Activated naive CD8-positive, alpha-beta T cell treated with anti-CD3 and anti-CD28 coated beads, Interleukin-2, amount 50 U/mL, for 24 hours (primary cell): Measurements from ENCODE around the gene LCN12.
A peak's percentile ranks its signal among the peaks of the same experiment; 100 is the strongest.

ENCODE experiments used
- ATAC-seq: fragments of 150-1000 bp; cut with Tn5 transposase; one replicate; pipeline ENCODE4 v1.10.0; 2021
- DNase-seq: peaks from one replicate; pipeline ENCODE4 v3.0.0; 2021
- H3K27ac Mint-ChIP-seq: one replicate; pipeline ENCODE4 v1.8.0; 2021; ENCODE audit warnings: mild to moderate bottlenecking, mixed read lengths
- H3K27me3 Mint-ChIP-seq: one replicate; pipeline ENCODE4 v1.8.0; 2021; ENCODE audit warnings: mixed read lengths
- H3K36me3 Mint-ChIP-seq: one replicate; pipeline ENCODE4 v1.8.0; 2021; ENCODE audit warnings: low read depth, mixed read lengths
- H3K4me1 Mint-ChIP-seq: one replicate; pipeline ENCODE4 v1.8.0; 2021; ENCODE audit warnings: mixed read lengths
- H3K4me3 Mint-ChIP-seq: one replicate; pipeline ENCODE4 v1.8.0; 2021; ENCODE audit warnings: mild to moderate bottlenecking, moderate library complexity, mixed read lengths
- H3K9me3 Mint-ChIP-seq: one replicate; pipeline ENCODE4 v1.8.0; 2021; ENCODE audit warnings: mixed read lengths

LCN12 gene

DNA sequence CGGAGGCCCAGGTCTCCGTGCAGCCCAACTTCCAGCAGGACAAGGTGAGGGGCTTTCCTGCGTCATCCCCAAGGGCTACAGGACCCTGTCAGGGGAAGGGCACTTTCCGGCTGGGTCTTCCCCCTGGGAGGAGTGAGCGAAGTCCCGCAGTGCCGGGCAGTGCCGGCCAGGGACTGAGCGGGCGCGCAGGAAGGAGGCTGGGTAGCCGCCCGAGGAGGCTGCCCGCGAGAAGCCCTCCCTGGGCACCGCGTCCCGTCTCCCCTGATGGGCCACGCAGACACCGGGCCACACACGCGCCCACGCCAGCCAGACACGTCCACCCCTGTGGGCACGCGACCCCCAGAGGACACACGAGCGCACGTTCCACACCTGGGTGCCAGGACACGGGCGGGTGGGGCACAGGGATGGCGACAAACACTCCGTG lies 25.6 kb downstream of the LCN12 start:
- Mint-ChIP-seq H3K27me3 (peaks cover 7% of the 10 kb centered on the region), H3K36me3 (no peaks in the 10 kb centered on the region), H3K9me3 (no peaks in the 10 kb centered on the region), H3K27ac (no peak overlapping the region), H3K4me1 (peaks cover 15% of the 10 kb centered on the region), H3K4me3 (no peak overlapping the region)
- no peak for ATAC-seq
- no peak for DNase-seq

DNA sequence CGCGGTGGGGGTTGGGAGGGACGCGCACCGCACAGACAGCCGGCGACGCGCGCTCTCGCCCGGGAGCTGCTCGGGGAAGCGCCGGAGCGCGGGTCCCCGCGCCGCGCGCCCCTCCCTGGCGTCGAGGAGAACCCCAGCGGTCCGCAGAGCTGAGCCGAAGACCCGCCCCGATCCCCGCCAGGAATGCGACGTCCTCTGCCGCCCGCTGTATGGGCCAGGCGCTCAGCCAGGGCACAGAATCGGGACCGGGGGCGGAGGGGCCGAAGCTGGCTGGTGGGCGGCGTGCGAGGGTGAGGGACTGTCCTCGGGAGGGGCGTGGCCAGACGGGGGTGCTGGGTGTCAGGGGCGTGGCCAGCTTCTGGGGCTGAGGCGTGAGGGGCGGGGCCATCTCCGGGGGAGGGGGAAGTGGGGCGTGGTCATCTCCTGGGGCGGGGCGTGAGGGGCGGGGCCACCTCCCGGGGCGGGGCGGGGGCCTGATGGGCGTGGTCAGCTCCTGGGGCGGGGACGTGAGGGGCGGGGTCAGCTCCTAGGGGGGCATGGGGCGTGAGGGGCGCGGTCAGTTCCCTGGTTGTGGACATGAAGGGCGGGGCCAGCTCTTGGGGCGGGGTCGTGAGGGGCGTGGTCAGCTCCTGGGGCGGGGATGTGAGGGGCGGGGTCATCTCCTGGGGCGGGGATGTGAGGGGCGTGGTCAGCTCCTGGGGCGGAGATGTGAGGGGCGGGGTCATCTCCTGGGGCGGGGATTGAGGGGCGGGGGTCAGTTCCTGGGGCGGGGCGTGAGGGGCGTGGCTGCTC lies 26.2 kb downstream of the LCN12 start:
- no peak overlapping the region for H3K4me3 Mint-ChIP-seq
- no peak overlapping the region for H3K27ac Mint-ChIP-seq
- DNase-seq (peak; percentile 67), ATAC-seq (peak; percentile 9)
- H3K4me1 Mint-ChIP-seq, result peaks cover 15% of the 10 kb centered on the region
- peaks cover 11% of the 10 kb centered on the region for H3K27me3 Mint-ChIP-seq
- H3K9me3 Mint-ChIP-seq, result no peaks in the 10 kb centered on the region
- H3K36me3 Mint-ChIP-seq, result no peaks in the 10 kb centered on the region

DNA sequence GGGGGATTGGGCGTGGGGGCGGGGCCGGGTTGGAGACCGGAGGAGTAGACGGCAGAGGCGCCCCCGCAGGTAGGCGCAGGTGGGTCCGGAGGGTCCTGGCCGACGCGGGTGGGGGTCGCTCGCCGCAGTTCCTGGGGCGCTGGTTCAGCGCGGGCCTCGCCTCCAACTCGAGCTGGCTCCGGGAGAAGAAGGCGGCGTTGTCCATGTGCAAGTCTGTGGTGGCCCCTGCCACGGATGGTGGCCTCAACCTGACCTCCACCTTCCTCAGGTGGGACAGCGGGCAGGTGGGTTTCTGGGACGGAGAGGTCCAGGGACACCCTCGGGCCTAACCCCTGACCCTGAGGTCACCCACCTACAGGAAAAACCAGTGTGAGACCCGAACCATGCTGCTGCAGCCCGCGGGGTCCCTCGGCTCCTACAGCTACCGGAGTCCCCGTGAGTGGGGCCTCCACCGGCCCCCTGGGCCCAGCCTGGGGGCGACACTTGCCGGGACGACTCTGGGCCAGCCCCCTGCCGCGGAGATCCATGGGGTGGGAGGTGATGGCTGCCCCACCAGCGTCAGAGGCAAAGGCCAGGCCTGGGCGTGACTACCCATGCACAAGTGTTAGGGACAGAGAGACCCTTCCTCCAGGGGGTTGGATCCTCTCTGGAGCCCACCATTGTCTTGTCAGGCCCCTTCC lies 26.9 kb downstream of the LCN12 start:
- ATAC-seq (no peak), DNase-seq (no peak)
- Mint-ChIP-seq H3K4me3 (no peak overlapping the region), H3K9me3 (no peaks in the 10 kb centered on the region), H3K27me3 (peaks cover 16% of the 10 kb centered on the region), H3K36me3 (no peaks in the 10 kb centered on the region), H3K4me1 (peaks cover 17% of the 10 kb centered on the region), H3K27ac (no peak overlapping the region)

DNA sequence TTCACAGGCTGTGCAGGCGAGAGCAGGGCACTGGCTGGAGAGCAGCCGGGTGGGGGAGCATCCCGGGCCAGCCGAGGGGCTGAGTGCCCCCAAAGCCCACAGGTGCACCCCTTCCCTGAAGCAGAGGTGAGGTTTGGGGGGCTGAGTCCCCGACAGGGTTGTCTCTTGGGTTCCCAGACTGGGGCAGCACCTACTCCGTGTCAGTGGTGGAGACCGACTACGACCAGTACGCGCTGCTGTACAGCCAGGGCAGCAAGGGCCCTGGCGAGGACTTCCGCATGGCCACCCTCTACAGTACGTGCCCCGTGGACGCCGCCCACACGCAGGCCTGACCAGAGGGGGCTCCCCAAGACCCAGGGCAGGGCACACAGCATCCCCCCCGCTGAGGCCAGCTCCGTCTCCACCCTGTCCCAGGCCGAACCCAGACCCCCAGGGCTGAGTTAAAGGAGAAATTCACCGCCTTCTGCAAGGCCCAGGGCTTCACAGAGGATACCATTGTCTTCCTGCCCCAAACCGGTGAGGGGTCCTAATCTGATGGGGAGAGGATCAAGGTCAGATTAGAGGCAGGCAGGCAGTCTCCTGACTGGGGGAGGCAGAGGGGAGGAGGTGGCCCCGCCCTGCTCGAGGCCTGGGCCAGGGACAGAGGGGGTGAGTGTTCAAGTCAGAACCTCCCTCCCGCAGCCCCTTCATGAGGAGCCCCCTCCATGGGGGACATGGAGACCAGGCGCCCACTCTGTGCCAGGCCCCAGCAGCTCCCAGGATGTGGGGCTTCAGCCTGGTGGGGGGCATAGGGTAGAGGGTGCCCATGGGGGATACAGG lies 27.9 kb downstream of the LCN12 start:
- no peak for DNase-seq
- Mint-ChIP-seq H3K4me1 (peaks cover 15% of the 10 kb centered on the region), H3K4me3 (no peak overlapping the region), H3K36me3 (no peaks in the 10 kb centered on the region), H3K9me3 (no peaks in the 10 kb centered on the region), H3K27me3 (peaks cover 19% of the 10 kb centered on the region), H3K27ac (no peak overlapping the region)
- no peak for ATAC-seq

DNA sequence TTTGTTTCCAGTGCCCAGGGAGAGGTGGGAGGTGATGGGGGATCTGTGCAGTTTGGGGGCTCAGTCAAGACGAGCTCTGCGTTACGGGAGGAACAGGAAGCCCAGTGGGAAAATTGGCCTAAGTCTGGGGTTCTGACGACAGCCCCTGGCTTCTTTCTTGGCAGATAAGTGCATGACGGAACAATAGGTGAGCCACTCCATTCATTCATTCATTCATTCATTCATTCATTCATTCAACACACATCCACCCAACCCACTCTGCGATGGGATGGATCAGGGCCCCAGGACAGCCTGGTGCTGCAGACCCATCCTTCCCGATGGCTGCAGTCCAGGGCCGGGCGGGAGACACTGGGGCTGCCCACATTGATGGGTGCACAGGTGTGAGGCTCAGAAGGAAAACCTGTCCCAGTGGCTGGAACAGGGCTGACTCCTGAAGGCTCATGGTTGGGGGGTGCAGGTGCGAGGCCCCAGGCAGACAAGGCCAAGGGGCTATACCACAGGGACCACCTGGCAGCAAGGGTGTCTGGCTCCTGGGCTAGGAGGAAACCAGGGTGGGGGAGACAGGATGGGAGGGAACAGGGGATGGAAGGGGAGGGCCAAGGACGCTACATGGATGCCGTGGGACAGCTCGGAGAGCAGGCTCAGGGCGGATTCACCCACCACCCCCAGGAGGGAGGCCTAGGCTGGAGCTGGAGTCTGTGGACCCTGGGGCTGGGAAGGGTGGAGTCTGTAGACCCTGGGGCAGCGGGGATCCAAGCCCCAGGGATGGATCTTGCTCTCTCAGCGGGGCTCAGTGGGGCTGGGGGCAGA lies 28.8 kb downstream of the LCN12 start:
- DNase-seq, result no peak
- ATAC-seq, result no peak
- H3K4me1 Mint-ChIP-seq, result peaks cover 7% of the 10 kb centered on the region
- H3K27me3 Mint-ChIP-seq, result peaks cover 19% of the 10 kb centered on the region
- no peak overlapping the region for H3K4me3 Mint-ChIP-seq
- no peak overlapping the region for H3K27ac Mint-ChIP-seq
- H3K9me3 Mint-ChIP-seq, result no peaks in the 10 kb centered on the region
- H3K36me3 Mint-ChIP-seq, result no peaks in the 10 kb centered on the region

DNA sequence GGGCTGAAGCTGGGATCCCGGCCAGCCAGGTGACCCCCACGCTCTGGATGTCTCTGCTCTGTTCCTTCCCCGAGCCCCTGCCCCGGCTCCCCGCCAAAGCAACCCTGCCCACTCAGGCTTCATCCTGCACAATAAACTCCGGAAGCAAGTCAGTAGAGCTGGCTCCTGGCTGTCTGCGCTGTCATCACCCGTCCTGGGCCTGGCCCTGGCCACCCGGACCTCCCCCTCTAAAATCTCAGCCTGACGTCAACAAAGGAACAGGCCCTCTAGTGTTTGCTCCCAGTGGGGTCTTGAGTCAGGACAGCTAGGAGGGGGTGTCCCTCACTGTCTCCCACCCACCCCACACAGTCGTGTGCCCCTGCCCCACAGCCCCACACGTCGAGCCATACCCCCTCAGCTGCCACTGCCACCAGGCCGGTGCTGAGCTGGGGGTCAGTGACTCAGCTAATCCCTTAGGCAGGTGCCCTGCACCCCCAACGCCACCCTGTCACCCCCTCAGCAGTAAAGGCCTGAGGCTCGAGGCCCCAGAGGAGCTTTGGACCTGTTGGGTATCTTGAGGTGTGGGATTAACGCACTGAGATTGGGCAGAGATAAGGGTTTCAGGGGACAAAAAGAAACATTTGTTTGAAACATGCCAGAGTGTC lies 29.6 kb downstream of the LCN12 start:
- H3K9me3 Mint-ChIP-seq, result no peaks in the 10 kb centered on the region
- no peak overlapping the region for H3K27ac Mint-ChIP-seq
- no peak for ATAC-seq
- peaks cover 22% of the 10 kb centered on the region for H3K27me3 Mint-ChIP-seq
- no peak overlapping the region for H3K4me3 Mint-ChIP-seq
- no peaks in the 10 kb centered on the region for H3K36me3 Mint-ChIP-seq
- peaks cover 3% of the 10 kb centered on the region for H3K4me1 Mint-ChIP-seq
- no peak for DNase-seq

DNA sequence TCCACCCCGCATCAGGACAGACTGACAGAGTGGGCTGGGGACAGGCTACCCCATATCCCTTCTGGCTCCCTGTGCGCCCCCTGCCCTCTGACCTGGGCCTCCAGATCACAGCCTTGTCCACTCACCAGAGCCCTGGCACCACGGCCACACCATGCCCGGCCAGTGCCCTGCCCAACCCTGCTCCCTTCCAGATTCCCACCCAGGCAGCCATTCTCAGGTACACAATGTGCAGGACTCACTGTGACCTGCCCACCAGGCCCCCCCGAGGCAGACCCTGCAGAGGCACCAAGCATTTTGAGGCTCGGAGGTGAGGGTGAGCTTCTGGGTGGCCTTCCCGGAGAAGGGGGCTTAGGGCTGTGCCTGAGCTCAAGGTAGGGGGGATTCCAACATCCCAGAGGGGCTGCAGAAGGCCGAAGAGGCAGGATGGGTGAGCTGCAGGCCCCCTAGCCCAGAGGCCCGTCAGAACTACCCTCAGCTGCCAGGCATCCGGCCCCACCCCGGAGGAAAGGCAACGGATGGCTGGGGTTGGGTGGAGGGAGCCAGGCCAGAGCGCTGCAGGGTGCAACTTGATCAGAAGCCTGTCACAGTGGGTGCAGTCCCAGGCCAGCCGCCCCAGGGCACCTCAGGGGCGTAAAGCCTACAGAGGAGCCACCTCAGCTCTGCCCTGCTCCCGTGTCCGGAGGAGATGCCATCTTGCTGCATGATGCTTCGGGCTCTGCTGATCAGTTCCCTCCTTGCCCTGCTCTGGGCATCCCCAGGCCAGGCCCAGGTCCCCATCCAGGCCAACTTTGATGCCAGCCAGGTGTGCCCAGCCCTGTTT lies 30.4 kb downstream of the LCN12 start, which contains the start of gene LCNL1:
Gene LCNL1, plus strand, starts transcription at position 762 of the 820 bp plus-strand sequence. CDS start 594 bp downstream, outside the sequence.
- ATAC-seq (no peak), DNase-seq (no peak)
- H3K4me1 Mint-ChIP-seq, result peaks cover 3% of the 10 kb centered on the region
- no peak within 1 kb of the TSS for H3K27ac Mint-ChIP-seq
- H3K27me3 Mint-ChIP-seq, result peaks cover 25% of the 10 kb centered on the region
- no peaks in the 10 kb centered on the region for H3K36me3 Mint-ChIP-seq
- H3K9me3 Mint-ChIP-seq, result no peaks in the 10 kb centered on the region
- no peak within 1 kb of the TSS for H3K4me3 Mint-ChIP-seq

DNA sequence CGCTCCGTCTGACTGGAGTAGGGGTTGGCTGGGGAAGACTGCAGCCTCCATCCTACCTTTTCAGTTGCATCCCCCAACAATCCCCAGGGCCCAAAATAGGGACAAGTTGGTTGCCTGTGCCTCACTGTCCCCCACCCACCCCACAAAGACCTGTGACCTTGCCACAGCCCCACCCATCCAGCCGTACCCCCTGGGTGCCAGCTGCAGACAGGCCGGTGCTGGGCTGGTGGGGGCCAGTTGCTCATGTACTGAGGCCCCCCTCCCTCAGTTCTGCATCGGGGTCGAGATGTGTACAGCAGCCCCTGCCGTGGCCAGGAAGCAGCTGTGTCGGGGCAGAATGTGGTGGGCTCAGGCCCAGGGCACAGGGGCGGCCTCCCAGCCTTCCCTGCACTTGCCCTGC lies 31.1 kb downstream of the LCN12 start:
- Mint-ChIP-seq H3K27me3 (peaks cover 30% of the 10 kb centered on the region), H3K4me3 (no peak overlapping the region), H3K36me3 (no peaks in the 10 kb centered on the region), H3K9me3 (no peaks in the 10 kb centered on the region), H3K27ac (no peak overlapping the region), H3K4me1 (peaks cover 3% of the 10 kb centered on the region)
- ATAC-seq (no peak), DNase-seq (no peak)

DNA sequence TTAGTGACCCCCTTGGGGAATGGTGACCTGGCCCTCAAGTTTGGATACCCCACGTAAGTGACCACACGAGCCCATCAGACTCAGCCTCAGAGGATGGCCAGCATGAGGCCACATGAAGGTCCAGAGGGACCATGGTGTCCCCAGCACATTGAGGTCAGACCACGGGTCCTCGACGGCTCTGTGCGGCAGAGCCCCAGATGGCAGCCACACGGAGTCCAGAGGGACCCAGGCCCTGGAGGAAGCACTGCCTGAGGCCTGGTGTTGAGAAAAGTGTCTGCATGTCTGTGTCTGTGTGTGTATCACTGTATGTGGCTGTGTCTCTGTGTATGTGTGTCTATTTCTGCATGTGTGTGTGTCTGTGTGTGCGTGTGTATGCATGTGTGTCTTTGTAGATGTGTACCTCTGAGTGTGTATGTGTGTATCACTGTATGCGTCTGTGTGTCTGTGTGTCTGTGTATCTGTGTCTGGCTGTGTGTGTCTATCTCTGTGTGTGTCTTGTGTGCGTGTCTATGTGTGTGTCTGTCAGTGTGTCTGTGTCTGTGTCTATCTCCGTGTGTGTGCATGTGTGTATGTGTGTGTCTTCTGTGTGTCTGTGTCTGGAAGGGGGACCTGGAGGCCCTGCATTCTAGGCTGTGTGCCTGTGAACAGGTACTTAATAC lies 31.7 kb downstream of the LCN12 start:
- H3K4me3 Mint-ChIP-seq, result no peak overlapping the region
- no peak overlapping the region for H3K27ac Mint-ChIP-seq
- H3K27me3 Mint-ChIP-seq, result peaks cover 30% of the 10 kb centered on the region
- H3K36me3 Mint-ChIP-seq, result no peaks in the 10 kb centered on the region
- H3K9me3 Mint-ChIP-seq, result no peaks in the 10 kb centered on the region
- DNase-seq (no peak), ATAC-seq (no peak)
- peaks cover 3% of the 10 kb centered on the region for H3K4me1 Mint-ChIP-seq

DNA sequence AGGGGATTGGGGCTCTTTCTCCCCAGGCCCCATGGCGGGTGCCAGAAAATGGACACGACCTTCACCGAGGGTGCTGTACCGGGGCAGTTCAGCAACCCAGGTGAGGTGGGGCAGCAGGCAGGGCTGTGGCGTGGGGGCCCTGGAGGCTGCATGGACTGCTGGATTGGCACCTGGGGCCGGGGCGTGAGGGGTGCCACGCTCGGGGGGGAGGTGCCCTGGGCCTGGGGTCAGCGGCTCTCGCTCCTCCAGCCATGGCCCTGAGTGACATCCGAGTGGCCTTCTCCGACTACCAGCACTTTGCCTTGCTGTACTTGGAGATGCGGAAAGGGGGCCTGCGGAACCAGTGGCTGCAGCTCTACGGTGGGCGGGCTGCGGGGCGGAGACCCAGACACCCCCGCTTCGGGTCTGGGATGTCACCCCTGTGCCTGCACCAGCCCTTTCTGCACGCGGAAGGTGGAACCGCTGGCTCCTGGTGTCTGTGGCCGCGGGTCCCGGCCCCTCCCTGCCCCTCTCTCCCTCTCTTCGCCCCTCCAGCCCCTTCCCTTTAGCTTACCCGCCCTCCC lies 32.5 kb downstream of the LCN12 start:
- H3K9me3 Mint-ChIP-seq, result no peaks in the 10 kb centered on the region
- no peak overlapping the region for H3K27ac Mint-ChIP-seq
- ATAC-seq (no peak), DNase-seq (no peak)
- H3K36me3 Mint-ChIP-seq, result no peaks in the 10 kb centered on the region
- peaks cover 30% of the 10 kb centered on the region for H3K27me3 Mint-ChIP-seq
- H3K4me1 Mint-ChIP-seq, result peaks cover 3% of the 10 kb centered on the region
- no peak overlapping the region for H3K4me3 Mint-ChIP-seq

DNA sequence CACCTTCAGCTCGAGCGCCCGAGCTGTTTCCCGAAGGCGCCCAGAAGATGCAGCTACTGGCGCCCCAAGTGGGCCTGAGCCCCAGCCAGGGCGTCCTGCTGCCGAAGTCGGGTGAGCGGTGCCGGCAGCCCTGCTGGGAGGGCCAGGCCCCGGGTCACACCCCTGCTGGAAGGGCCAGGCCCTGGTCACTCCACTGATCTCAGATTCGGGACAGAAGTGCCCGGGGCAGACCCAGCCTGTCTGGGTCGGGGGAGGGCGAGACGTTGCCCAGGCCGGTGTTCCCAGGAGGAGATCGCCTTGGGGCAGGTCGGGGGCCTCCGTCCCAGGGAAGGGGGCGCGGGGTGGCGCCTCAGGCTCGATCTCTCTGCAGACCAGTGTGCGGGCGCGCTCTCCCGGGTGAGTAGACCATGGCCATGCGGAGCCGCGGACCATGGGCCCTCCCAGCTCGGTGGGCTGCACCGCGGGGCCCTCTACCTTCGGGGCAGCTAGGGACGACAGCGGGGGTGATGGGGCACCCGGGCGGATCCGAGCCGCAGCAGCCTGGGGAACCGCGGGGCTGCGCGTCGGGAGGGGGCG lies 33.0 kb downstream of the LCN12 start:
- H3K27me3 Mint-ChIP-seq, result peaks cover 30% of the 10 kb centered on the region
- H3K4me1 Mint-ChIP-seq, result peaks cover 3% of the 10 kb centered on the region
- no peak overlapping the region for H3K27ac Mint-ChIP-seq
- H3K9me3 Mint-ChIP-seq, result no peaks in the 10 kb centered on the region
- no peaks in the 10 kb centered on the region for H3K36me3 Mint-ChIP-seq
- no peak overlapping the region for H3K4me3 Mint-ChIP-seq
- ATAC-seq, result no peak
- DNase-seq, result no peak

DNA sequence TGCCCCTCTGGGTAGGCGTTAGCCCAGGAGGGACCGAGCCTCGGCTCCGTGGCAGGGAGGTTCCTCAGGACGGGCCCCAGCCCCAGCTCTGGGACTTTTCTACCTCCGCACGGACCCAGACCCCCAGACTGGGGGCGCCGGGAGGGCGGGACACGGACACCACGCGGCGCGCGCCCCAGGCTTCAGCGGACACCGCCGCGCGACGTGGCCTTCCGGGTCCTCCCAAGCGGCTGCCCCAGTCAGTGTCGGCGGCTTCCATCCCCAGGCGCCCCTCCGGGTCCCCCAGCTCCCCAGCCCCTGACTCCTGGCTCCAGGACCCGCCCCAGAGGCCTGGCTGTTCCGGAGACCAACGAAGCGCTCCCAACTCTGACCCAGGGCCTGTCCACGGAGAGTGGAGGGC lies 33.8 kb downstream of the LCN12 start:
- ATAC-seq (no peak), DNase-seq (no peak)
- Mint-ChIP-seq H3K4me1 (peaks cover 3% of the 10 kb centered on the region), H3K9me3 (no peaks in the 10 kb centered on the region), H3K4me3 (no peak overlapping the region), H3K36me3 (no peaks in the 10 kb centered on the region), H3K27ac (no peak overlapping the region), H3K27me3 (peaks cover 25% of the 10 kb centered on the region)
